A549 (cell line): ENCODE results near the gene KCNQ2. TPM values are rescaled to one million over a fixed set of nuclear protein-coding genes. Genes with fewer than 3 reads are reported as not detected.

Experiments used
- ATAC-seq, 2 experiments: fragments of 200-7000 bp in 1 of 2; fragments of >200 bp in 1 of 2; cut with Nextera tagmentation in 1 of 2; cut with Tn5 transposase in 1 of 2; 3 replicates each; pipeline versions ENCODE4 v1.8.0 to v1.9.1; 2018 to 2020; ENCODE audit warnings: mild to moderate bottlenecking in 1 of 2, moderate library complexity in 1 of 2
- CTCF ChIA-PET: fragments of 300-600 bp; sonication (Branson Sonifier 250); formaldehyde crosslinking; extraction: SDS; loops from one replicate; lab custom pipeline; 2021; ENCODE audit warnings: antibody characterized with exemption, inconsistent platforms; lab: Yijun Ruan, JAX
- POLR2A ChIA-PET: fragments of 350-600 bp; formaldehyde crosslinking; extraction: SDS; loops from one replicate; lab custom pipeline; 2021; ENCODE audit warnings: antibody characterized with exemption, inconsistent platforms; lab: Yijun Ruan, JAX
- DNase-seq, 2 experiments: peaks; one replicate each; pipeline versions ENCODE4 v3.0.0 to v3.0.0-alpha.2; 2011 to 2016; ENCODE audit warnings: low read depth in 1 of 2, low spot score in 1 of 2
- FAIRE-seq: peaks from 2 replicates; lab custom pipeline; 2011; peaks lifted over from hg19 to GRCh38; lab: Jason Lieb, UNC
- H3K27ac ChIP-seq, 2 experiments: fragments of >200 bp; sonication (Bioruptor Twin); formaldehyde crosslinking; 3 replicates each; pipeline ENCODE4 v1.5.1; 2016 to 2017
- H3K4me1 ChIP-seq: fragments of >200 bp; sonication (Bioruptor Twin); formaldehyde crosslinking; 3 replicates; pipeline ENCODE4 v1.6.1; 2016
- H3K4me2 ChIP-seq: fragments of >200 bp; sonication (Bioruptor Twin); formaldehyde crosslinking; 3 replicates; pipeline ENCODE4 v1.6.1; 2016
- H3K4me3 ChIP-seq: fragments of >200 bp; sonication (Bioruptor Twin); formaldehyde crosslinking; 3 replicates; pipeline ENCODE4 v1.5.1; 2016
- H3K9me3 ChIP-seq: fragments of >200 bp; sonication (Bioruptor Twin); formaldehyde crosslinking; 3 replicates; pipeline ENCODE4 v1.6.1; 2016
- CBX2 ChIP-seq: fragments of 200-600 bp; sonication (generic); IDR thresholded peaks from 2 replicates; pipeline ENCODE4 v1.6.1; 2016; ENCODE audit warnings: low read depth, mild to moderate bottlenecking, borderline replicate concordance
- CEBPB ChIP-seq, 2 experiments: fragments of >200 bp in 1 of 2; sonication (Bioruptor Twin) in 1 of 2; formaldehyde crosslinking in 1 of 2; IDR thresholded peaks; 2 replicates each; pipeline ENCODE4 v1.6.1; 2012 to 2016
- CHD2 ChIP-seq: fragments of 150-350 bp; IDR thresholded peaks from 2 replicates; pipeline ENCODE4 v1.6.1; 2014; ENCODE audit warnings: low read length; ENCODE audit not compliant: partially characterized antibody
- EHF ChIP-seq: fragments of 250-450 bp; sonication (Bioruptor Pico); IDR thresholded peaks from 2 replicates; pipeline ENCODE4 v1.5.0; 2020; ENCODE audit warnings: mild to moderate bottlenecking
- EHMT2 ChIP-seq: fragments of 200-600 bp; sonication (generic); IDR thresholded peaks from 2 replicates; pipeline ENCODE4 v1.6.1; 2016; ENCODE audit warnings: antibody characterized with exemption, low read depth, mild to moderate bottlenecking, moderate library complexity
- KDM1A ChIP-seq: fragments of 200-600 bp; sonication (generic); IDR thresholded peaks from 2 replicates; pipeline ENCODE4 v1.6.1; 2016; ENCODE audit warnings: low read depth, mild to moderate bottlenecking
- KDM5A ChIP-seq: fragments of 200-600 bp; sonication (generic); IDR thresholded peaks from 2 replicates; pipeline ENCODE4 v1.6.1; 2016; ENCODE audit warnings: antibody characterized with exemption, mild to moderate bottlenecking
- MYC ChIP-seq: IDR thresholded peaks from 2 replicates; pipeline ENCODE4 v1.6.1; 2012; ENCODE audit warnings: mild to moderate bottlenecking, inconsistent platforms, low read length, improper control_type of control experiment, borderline replicate concordance
- NPAS2 ChIP-seq: fragments of 250-450 bp; sonication (Bioruptor Pico); IDR thresholded peaks from 2 replicates; pipeline ENCODE4 v1.8.0; 2022; ENCODE audit warnings: mild to moderate bottlenecking, moderate library complexity, borderline replicate concordance
- NR3C1 ChIP-seq: fragments of >200 bp; sonication (Bioruptor Twin); formaldehyde crosslinking; IDR thresholded peaks from 3 replicates; pipeline ENCODE4 v1.6.1; 2017
- POLR2A ChIP-seq: IDR thresholded peaks from 2 replicates; pipeline ENCODE4 v1.6.1; 2012; ENCODE audit warnings: mild to moderate bottlenecking, low read length
- RAD21 ChIP-seq, 2 experiments: fragments of >200 bp in 1 of 2; sonication (Bioruptor Twin) in 1 of 2; formaldehyde crosslinking in 1 of 2; IDR thresholded peaks in 1 of 2; conservative IDR thresholded peaks in 1 of 2; 2 replicates in 1 of 2; 3 replicates in 1 of 2; pipeline ENCODE4 v1.6.1; 2012 to 2018; ENCODE audit warnings: inconsistent platforms in 1 of 2
- RARB ChIP-seq: fragments of 250-450 bp; sonication (Bioruptor Pico); IDR thresholded peaks from 2 replicates; pipeline ENCODE4 v1.8.0; 2021; ENCODE audit warnings: mild to moderate bottlenecking, moderate library complexity
- RCOR1 ChIP-seq: fragments of 150-350 bp; IDR thresholded peaks from 2 replicates; pipeline ENCODE4 v1.6.1; 2014; ENCODE audit warnings: antibody characterized with exemption, low read length, low read depth
- SREBF2 ChIP-seq: fragments of 450-650 bp; IDR thresholded peaks from 2 replicates; pipeline ENCODE4 v1.6.1; 2014; ENCODE audit warnings: mild to moderate bottlenecking, moderate library complexity
- TFCP2L1 ChIP-seq: fragments of 250-450 bp; sonication (Bioruptor Pico); IDR thresholded peaks from 2 replicates; pipeline ENCODE4 v1.5.0; 2021; ENCODE audit warnings: mild to moderate bottlenecking
- TP53 ChIP-seq: fragments of 250-450 bp; sonication (Bioruptor Pico); IDR thresholded peaks from 2 replicates; pipeline ENCODE4 v1.5.0; 2021; ENCODE audit warnings: mild to moderate bottlenecking, moderate library complexity
- ZC3H11A ChIP-seq: fragments of 450-650 bp; IDR thresholded peaks from 2 replicates; pipeline ENCODE4 v1.6.1; 2014; ENCODE audit warnings: antibody characterized with exemption, mild to moderate bottlenecking
- ZNF302 ChIP-seq: fragments of 250-450 bp; sonication (Bioruptor Pico); IDR thresholded peaks from 2 replicates; pipeline ENCODE4 v1.9.0; 2021; ENCODE audit warnings: inconsistent platforms, mild to moderate bottlenecking, moderate library complexity
- ZSCAN20 ChIP-seq: fragments of 250-450 bp; sonication (Bioruptor Pico); IDR thresholded peaks from 2 replicates; pipeline ENCODE4 v1.8.0; 2022; ENCODE audit warnings: mild to moderate bottlenecking, moderate library complexity
- WGBS: methylation state at CpG from one replicate; pipeline ENCODE4 v1.1.6; 2017; ENCODE audit errors: missing lambda C conversion rate; 5-methylcytosine and 5-hydroxymethylcytosine counted together
- polyA plus RNA-seq, 4 experiments: library from polyadenylated mRNA; depleted of rRNA in 3 of 4; stranded (reverse); fragments of >200 nt; fragmentation: RNase III in 1 of 4; extraction: RNeasy Plus Mini Kit Qiagen cat#74134 plus additional on column Dnase treatment in 1 of 4; gene quantifications; 2 replicates in 3 of 4; 3 replicates in 1 of 4; pipeline ENCODE4 v1.2.3, GENCODE V29; 2011 to 2017
- TF ChIP-seq, protein P1 (sequence below): fragments of >200 bp; sonication (Bioruptor Twin); formaldehyde crosslinking; IDR thresholded peaks from 3 replicates; pipeline ENCODE4 v1.6.1; 2016
- TF ChIP-seq, protein P2 (sequence below): fragments of 150-350 bp; IDR thresholded peaks from 2 replicates; pipeline ENCODE4 v1.6.1; 2014; ENCODE audit warnings: low read depth, mild to moderate bottlenecking, low read length

KCNQ2 gene
- polyA plus RNA-seq, 2 of the 4 experiments (the other 2 are of a cell fraction): 0.14 to 0.36 TPM

DNA sequence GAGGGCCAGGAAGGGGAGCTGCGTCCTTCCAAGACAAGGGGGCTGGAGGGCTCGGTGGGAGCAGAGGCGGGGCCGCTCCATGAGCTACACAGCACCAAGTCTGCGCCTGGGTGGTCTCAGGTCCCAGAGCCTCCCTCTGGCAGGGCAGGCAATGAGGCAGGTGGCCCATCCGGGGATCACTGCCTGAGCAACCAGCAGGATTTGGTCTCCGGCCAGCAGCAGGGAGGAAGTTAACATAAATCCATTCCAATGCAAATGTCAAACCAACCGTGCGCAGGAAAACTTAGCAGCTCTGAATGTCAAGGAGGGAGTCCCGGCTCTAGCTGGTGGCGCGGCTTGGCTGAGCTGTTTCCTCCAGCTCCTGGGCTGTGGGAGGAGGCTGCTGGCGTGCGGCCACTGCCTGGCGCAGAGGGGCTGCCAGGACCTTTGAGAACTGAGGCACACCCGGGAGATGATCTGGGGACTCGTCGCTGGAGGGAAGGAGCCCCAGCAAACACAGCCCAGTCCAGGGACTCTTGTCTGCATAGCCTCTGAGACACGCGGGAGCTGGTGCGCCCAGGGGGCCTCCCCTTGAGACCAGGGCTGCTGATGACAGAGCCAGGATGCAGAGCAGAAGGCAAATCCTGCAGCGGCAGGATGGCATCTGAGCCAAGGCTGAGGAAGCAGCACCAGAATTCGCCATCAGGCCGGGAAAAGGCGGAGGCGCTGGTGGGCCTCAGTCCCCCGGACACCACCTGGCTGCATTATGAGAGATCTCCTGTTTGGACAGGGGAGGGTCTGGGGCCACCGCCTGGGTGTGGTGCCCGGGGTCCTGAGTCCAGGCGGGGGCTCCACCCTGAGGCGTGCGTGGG is 78.2 kb downstream of the KCNQ2 start (continued):
- TF ChIP-seq KDM1A: no peak

DNA sequence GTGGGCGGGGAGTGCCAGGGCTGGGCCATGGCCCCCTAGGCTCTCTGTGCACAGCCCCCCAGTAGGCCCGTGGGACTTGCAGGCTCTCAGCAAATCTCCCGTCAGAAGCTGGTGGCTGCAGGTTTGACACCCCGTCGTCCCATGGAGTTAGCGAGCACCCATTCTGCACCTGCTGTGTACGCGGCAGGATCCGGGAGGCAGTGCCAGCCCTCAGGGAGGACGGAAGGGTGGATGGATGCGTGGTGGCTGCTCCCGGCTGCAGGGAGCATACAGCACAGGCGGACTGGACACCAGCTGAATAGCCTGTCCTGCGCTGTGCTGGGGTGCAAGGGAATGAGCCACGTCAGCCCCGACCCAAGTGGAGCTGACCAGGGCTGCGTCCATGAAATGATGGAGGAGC is 78.9 kb downstream of the KCNQ2 start:
- ATAC-seq (no peak), FAIRE-seq (no peak)
- CTCF ChIA-PET: interaction anchor here (1.0 to 1.5 kb wide), 4 partner anchors 11 to 170 kb away, joined by 3 to 8 read pairs (median 6); no protein-coding TSS in a partner anchor

DNA sequence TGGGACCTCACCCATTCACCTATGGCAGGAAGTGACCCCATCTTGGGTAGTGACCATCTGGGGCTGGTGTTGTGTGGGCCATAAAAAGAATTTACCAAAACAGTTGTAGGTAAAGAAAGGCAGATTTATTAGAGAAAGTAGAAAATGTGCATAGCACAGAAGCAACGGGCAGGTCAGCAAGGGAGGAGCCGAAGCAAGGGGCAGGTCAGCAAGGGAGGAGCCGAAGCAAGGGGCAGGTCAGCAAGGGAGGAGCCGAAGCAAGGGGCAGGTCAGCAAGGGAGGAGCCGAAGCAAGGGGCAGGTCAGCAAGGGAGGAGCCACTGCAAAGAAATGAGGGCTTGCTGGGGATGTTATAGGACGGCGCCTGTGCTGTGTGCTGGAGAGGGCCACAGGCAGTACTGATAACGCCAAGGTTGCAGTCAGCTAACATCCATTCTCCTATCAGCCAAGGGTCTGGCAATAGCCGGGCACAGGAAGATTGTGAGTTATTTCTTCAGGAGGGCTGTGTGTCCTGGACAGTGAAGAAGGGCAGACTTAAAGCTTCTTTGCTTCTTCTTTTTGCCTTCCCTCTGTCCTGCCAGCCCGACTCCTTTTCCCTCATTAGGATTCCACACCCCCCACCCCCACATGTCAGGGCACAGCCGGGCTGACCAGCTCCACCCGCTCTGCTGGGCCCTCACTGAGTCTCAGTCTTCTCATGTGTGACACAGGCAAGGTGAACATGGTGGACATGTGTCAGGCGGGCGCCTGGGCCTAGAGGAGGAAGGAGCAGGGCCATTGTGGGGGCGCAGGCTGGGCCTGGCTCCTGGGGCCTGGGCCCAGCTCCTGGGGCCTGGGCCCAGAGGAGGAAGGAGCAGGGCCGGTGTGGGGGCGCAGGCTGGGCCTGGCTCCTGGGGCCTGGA is 79.7 kb downstream of the KCNQ2 start:
- H3K4me3 ChIP-seq: no peak overlapping the region
- H3K4me1 ChIP-seq: no peaks in the 10 kb centered on the region
- peaks cover 21% of the 10 kb centered on the region; the same call in 2 of the 3 replicates for H3K9me3 ChIP-seq
- TF ChIP-seq RCOR1 (no peak), EHF (CRISPR knock-in tag) (no peak), POLR2A (no peak), CBX2 (no peak), TP53 (CRISPR knock-in tag) (no peak), EHMT2 (no peak), ZNF302 (CRISPR knock-in tag) (no peak), SREBF2 (no peak), RAD21 (conservative IDR thresholded peaks at IDR 0.05 in 1 of 2, IDR thresholded peaks at IDR 0.05 in 1 of 2) (no peak), CHD2 (no peak), KDM5A (no peak)
- WGBS: 60% methylated on average over 11 of the region's 17 CpGs
- H3K4me2 ChIP-seq: no peak overlapping the region
- no peak for FAIRE-seq
- ChIA-PET POLR2A (no interaction called here), CTCF (interaction anchor here (1.5 kb wide), 1 partner anchor 11 kb away, joined by 8 read pairs; no protein-coding TSS in a partner anchor)
- no peak overlapping the region for H3K27ac ChIP-seq
- ATAC-seq: peak in 1 of 2 experiments; percentile 19; a peak in 1 of 6 replicates
- DNase-seq: no peak

More for the DNA sequence above, 78.9 kb downstream of the KCNQ2 start:
- no peaks in the 10 kb centered on the region for H3K4me1 ChIP-seq
- WGBS: 68% methylated on average over 3 of the region's 17 CpGs
- no peak overlapping the region for H3K4me3 ChIP-seq
- DNase-seq: no peak
- peaks cover 21% of the 10 kb centered on the region; the same call in 2 of the 3 replicates for H3K9me3 ChIP-seq
- H3K27ac ChIP-seq: no peak overlapping the region
- TF ChIP-seq POLR2A: no peak
- TF ChIP-seq, protein P1, sequence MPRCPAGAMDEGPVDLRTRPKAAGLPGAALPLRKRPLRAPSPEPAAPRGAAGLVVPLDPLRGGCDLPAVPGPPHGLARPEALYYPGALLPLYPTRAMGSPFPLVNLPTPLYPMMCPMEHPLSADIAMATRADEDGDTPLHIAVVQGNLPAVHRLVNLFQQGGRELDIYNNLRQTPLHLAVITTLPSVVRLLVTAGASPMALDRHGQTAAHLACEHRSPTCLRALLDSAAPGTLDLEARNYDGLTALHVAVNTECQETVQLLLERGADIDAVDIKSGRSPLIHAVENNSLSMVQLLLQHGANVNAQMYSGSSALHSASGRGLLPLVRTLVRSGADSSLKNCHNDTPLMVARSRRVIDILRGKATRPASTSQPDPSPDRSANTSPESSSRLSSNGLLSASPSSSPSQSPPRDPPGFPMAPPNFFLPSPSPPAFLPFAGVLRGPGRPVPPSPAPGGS: no peak
- no peak for TF ChIP-seq ZC3H11A
- no peak for TF ChIP-seq CEBPB (IDR thresholded peaks at IDR 0.05)
- TF ChIP-seq NPAS2 (CRISPR knock-in tag): no peak
- TF ChIP-seq ZSCAN20 (CRISPR knock-in tag): no peak
- TF ChIP-seq NR3C1: no peak
- no peak for TF ChIP-seq RARB
- no peak for TF ChIP-seq EHF (CRISPR knock-in tag)
- no peak for TF ChIP-seq TFCP2L1
- TF ChIP-seq, protein P2, sequence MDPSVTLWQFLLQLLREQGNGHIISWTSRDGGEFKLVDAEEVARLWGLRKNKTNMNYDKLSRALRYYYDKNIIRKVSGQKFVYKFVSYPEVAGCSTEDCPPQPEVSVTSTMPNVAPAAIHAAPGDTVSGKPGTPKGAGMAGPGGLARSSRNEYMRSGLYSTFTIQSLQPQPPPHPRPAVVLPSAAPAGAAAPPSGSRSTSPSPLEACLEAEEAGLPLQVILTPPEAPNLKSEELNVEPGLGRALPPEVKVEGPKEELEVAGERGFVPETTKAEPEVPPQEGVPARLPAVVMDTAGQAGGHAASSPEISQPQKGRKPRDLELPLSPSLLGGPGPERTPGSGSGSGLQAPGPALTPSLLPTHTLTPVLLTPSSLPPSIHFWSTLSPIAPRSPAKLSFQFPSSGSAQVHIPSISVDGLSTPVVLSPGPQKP: no peak
- TF ChIP-seq MYC: no peak
- no peak for TF ChIP-seq SREBF2
- no peak overlapping the region for H3K4me2 ChIP-seq
- POLR2A ChIA-PET: no interaction called here
